Thymus (tissue), 11 donors: ENCODE results near the gene GPR75. TPM values are rescaled to one million over a fixed set of nuclear protein-coding genes. Genes with fewer than 3 reads are reported as not detected.

ENCODE experiments used
- DNase-seq, 9 donors: peaks; one replicate each; pipeline ENCODE4 v3.0.0-alpha.2; 2013; ENCODE audit warnings: low spot score in 9 of 9, low read depth in 6 of 9, missing footprints in 1 of 9
- H3K27ac ChIP-seq, 2 donors: one replicate each; pipeline ENCODE4 v1.5.1; 2013; ENCODE audit warnings: control low read depth in 1 of 2, low read depth in 1 of 2, low read length in 1 of 2, mild to moderate bottlenecking in 1 of 2, moderate library complexity in 1 of 2
- H3K27me3 ChIP-seq, 2 donors: one replicate each; pipeline ENCODE4 v1.5.1; 2013; ENCODE audit warnings: low read length in 1 of 2; ENCODE audit not compliant: control insufficient read depth in 2 of 2, insufficient read depth in 1 of 2
- H3K36me3 ChIP-seq, 2 donors: one replicate each; pipeline ENCODE4 v1.5.1; 2013; ENCODE audit warnings: low read length in 1 of 2, mild to moderate bottlenecking in 1 of 2, moderate library complexity in 1 of 2; ENCODE audit not compliant: control insufficient read depth in 2 of 2, insufficient read depth in 2 of 2
- H3K4me1 ChIP-seq, 2 donors: one replicate each; pipeline ENCODE4 v1.5.1; 2013; ENCODE audit warnings: low read length in 2 of 2; ENCODE audit not compliant: control insufficient read depth in 2 of 2, insufficient read depth in 2 of 2
- H3K4me3 ChIP-seq, 2 donors: one replicate each; pipeline ENCODE4 v1.5.1; 2013; ENCODE audit warnings: low read length in 2 of 2, control low read depth in 1 of 2, mild to moderate bottlenecking in 1 of 2
- H3K9me3 ChIP-seq, 2 donors: one replicate each; pipeline ENCODE4 v1.5.1; 2013; ENCODE audit warnings: low read length in 1 of 2, mild to moderate bottlenecking in 1 of 2; ENCODE audit not compliant: control insufficient read depth in 2 of 2, insufficient read depth in 1 of 2
- WGBS: extraction: QIAGEN DNeasy Blood & Tissue Kit; methylation state at CpG from one replicate; pipeline ENCODE4 v1.1.7; 2013; 5-methylcytosine and 5-hydroxymethylcytosine counted together
- polyA plus RNA-seq: library from polyadenylated mRNA; stranded (reverse); fragments of 200-250 nt; gene quantifications from one replicate; pipeline ENCODE4 v1.2.3, GENCODE V29; 2013
- total RNA-seq: library from RNA; stranded (reverse); fragments of 120-200 nt; gene quantifications from one replicate; pipeline ENCODE4 v1.2.4, GENCODE V29; 2013
- donor health status: healthy.

The GPR75 gene
- total and polyA plus RNA-seq, 2 donors, result 0.50 to 0.57 TPM

GRCh38 chr2:53821810-53822209, 38.0 kb downstream of the GPR75 start:
- H3K4me1 ChIP-seq, result no peaks in the 10 kb centered on the region
- H3K9me3 ChIP-seq, result no peaks in the 10 kb centered on the region
- H3K27ac ChIP-seq, result no peak overlapping the region
- no peaks in the 10 kb centered on the region for H3K27me3 ChIP-seq
- 91% methylated on average over 6 of the region's 6 CpGs for WGBS
- H3K36me3 ChIP-seq, result peaks cover 8 to 20% of the 10 kb centered on the region in 2 donors
- DNase-seq, result no peak
- H3K4me3 ChIP-seq, result no peak overlapping the region

- Histone ChIP-seq H3K9me3 (no peaks in the 10 kb centered on the region), H3K4me1 (no peaks in the 10 kb centered on the region), H3K36me3 (peaks cover 11 to 24% of the 10 kb centered on the region in 2 donors), H3K27me3 (no peaks in the 10 kb centered on the region), H3K4me3 (no peak overlapping the region), H3K27ac (no peak overlapping the region)
- 99% methylated on average over 4 of the region's 4 CpGs for WGBS
- no peak for DNase-seq
Observed at GRCh38 chr2:53820711-53821110, 39.1 kb downstream of the GPR75 start.

- Histone ChIP-seq H3K36me3 (peaks cover 13 to 27% of the 10 kb centered on the region in 2 donors), H3K9me3 (no peaks in the 10 kb centered on the region), H3K27ac (no peak overlapping the region), H3K4me1 (no peaks in the 10 kb centered on the region), H3K4me3 (no peak overlapping the region), H3K27me3 (no peaks in the 10 kb centered on the region)
- 97% methylated on average over 9 of the region's 9 CpGs for WGBS
- DNase-seq, result no peak
Observed at GRCh38 chr2:53820048-53820447, 39.7 kb downstream of the GPR75 start.

- WGBS, result 92% methylated on average over 4 of the region's 4 CpGs
Observed at GRCh38 chr2:53819634-53820033, 40.1 kb downstream of the GPR75 start.

GRCh38 chr2:53818854-53819435, 40.8 kb downstream of the GPR75 start:
- no peaks in the 10 kb centered on the region for H3K4me1 ChIP-seq
- no peak for DNase-seq
- WGBS, result 98% methylated on average over 3 of the region's 3 CpGs
- no peaks in the 10 kb centered on the region for H3K27me3 ChIP-seq
- peaks cover 15 to 31% of the 10 kb centered on the region in 2 donors for H3K36me3 ChIP-seq
- no peaks in the 10 kb centered on the region for H3K9me3 ChIP-seq
- H3K27ac ChIP-seq, result no peak overlapping the region
- H3K4me3 ChIP-seq, result no peak overlapping the region

More at GRCh38 chr2:53819634-53820033, 40.1 kb downstream of the GPR75 start:
- Histone ChIP-seq H3K27me3 (no peaks in the 10 kb centered on the region), H3K27ac (no peak overlapping the region), H3K9me3 (no peaks in the 10 kb centered on the region), H3K4me1 (no peaks in the 10 kb centered on the region), H3K4me3 (no peak overlapping the region), H3K36me3 (peaks cover 15 to 28% of the 10 kb centered on the region in 2 donors)
- DNase-seq, result no peak

- no peaks in the 10 kb centered on the region for H3K27me3 ChIP-seq
- no peak overlapping the region for H3K4me3 ChIP-seq
- no peaks in the 10 kb centered on the region for H3K9me3 ChIP-seq
- H3K4me1 ChIP-seq, result no peaks in the 10 kb centered on the region
- peaks cover 22 to 54% of the 10 kb centered on the region in 2 donors for H3K36me3 ChIP-seq
- H3K27ac ChIP-seq, result no peak overlapping the region
- DNase-seq, result no peak
Observed at GRCh38 chr2:53813151-53813550, 46.6 kb downstream of the GPR75 start.

GRCh38 chr2:53811601-53812000, 48.2 kb downstream of the GPR75 start:
- Histone ChIP-seq H3K27ac (no peak overlapping the region), H3K4me3 (no peak overlapping the region), H3K27me3 (no peaks in the 10 kb centered on the region), H3K36me3 (peaks cover 29 to 58% of the 10 kb centered on the region in 2 donors), H3K9me3 (no peaks in the 10 kb centered on the region), H3K4me1 (no peaks in the 10 kb centered on the region)
- no peak for DNase-seq
- 98% methylated on average over 3 of the region's 3 CpGs for WGBS

Other genes starting within 250 kb of the GPR75 start
- 8.1 TPM for gene CHAC2, start 92.2 kb downstream of the GPR75 start, total RNA-seq
- gene CHAC2, start 92.2 kb downstream of the GPR75 start, polyA plus RNA-seq, result 3.7 TPM
- gene ASB3, start 73.0 kb downstream of the GPR75 start, total RNA-seq, result 31.8 TPM
- 25.1 TPM for gene ASB3, start 73.0 kb downstream of the GPR75 start, polyA plus RNA-seq
- 32.8 TPM for gene ERLEC1, start 72.9 kb downstream of the GPR75 start, total RNA-seq
- 34.4 TPM for gene ERLEC1, start 72.9 kb downstream of the GPR75 start, polyA plus RNA-seq
- gene PSME4, start 111.0 kb upstream of the GPR75 start, total RNA-seq, result 33.3 TPM
- 40.9 TPM for gene PSME4, start 111.0 kb upstream of the GPR75 start, polyA plus RNA-seq